Dedifferentiated amniotic fluid mesenchymal stem cell (primary cell): Measurements from ENCODE around the gene FTSJ3.
A peak's percentile ranks its signal among the peaks of the same experiment; 100 is the strongest.

Experiments
- DNase-seq: peaks from one replicate; pipeline ENCODE4 v3.0.0-alpha.2; 2016; ENCODE audit errors: extremely low spot score

FTSJ3 gene

GRCh38 chr17:63842540-63843386 lies 15.3 kb upstream of the FTSJ3 start, which contains the start of gene SMARCD2:
Gene SMARCD2, minus strand, starts transcription at chr17:63842685. Its CDS starts 11 bp downstream, at chr17:63842674.
- DNase-seq: peak; percentile 99

- no peak for DNase-seq
Observed at GRCh38 chr17:63842173-63842539, 14.7 kb upstream of the FTSJ3 start.

- DNase-seq: peak; percentile 47
Observed at GRCh38 chr17:63841350-63842172, 14.1 kb upstream of the FTSJ3 start.

- no peak for DNase-seq
Observed at GRCh38 chr17:63840591-63841349, 13.3 kb upstream of the FTSJ3 start.

- no peak for DNase-seq
Observed at GRCh38 chr17:63838631-63839171, 11.2 kb upstream of the FTSJ3 start.

- DNase-seq: no peak
Observed at GRCh38 chr17:63837962-63838600, 10.6 kb upstream of the FTSJ3 start.

GRCh38 chr17:63837480-63837879 lies 10.0 kb upstream of the FTSJ3 start:
- DNase-seq: no peak

GRCh38 chr17:63836811-63837210 lies 9.3 kb upstream of the FTSJ3 start:
- no peak for DNase-seq

- DNase-seq: no peak
Observed at GRCh38 chr17:63835167-63835720, 7.8 kb upstream of the FTSJ3 start.

GRCh38 chr17:63834431-63835166 lies 7.1 kb upstream of the FTSJ3 start:
- no peak for DNase-seq

GRCh38 chr17:63833741-63834373 lies 6.4 kb upstream of the FTSJ3 start:
- DNase-seq: no peak

- no peak for DNase-seq
Observed at GRCh38 chr17:63833026-63833740, 5.7 kb upstream of the FTSJ3 start.

GRCh38 chr17:63832455-63832854 lies 5.0 kb upstream of the FTSJ3 start:
- DNase-seq: no peak

- DNase-seq: no peak
Observed at GRCh38 chr17:63832014-63832413, 4.6 kb upstream of the FTSJ3 start.

- no peak for DNase-seq
Observed at GRCh38 chr17:63831505-63831904, 4.0 kb upstream of the FTSJ3 start.

GRCh38 chr17:63830904-63831491 lies 3.5 kb upstream of the FTSJ3 start:
- no peak for DNase-seq

- no peak for DNase-seq
Observed at GRCh38 chr17:63830278-63830677, 2.8 kb upstream of the FTSJ3 start.

- no peak for DNase-seq
Observed at GRCh38 chr17:63828936-63829335, 1.5 kb upstream of the FTSJ3 start.

GRCh38 chr17:63827801-63828221 lies 348 bp upstream of the FTSJ3 start:
- DNase-seq: no peak
